ENCODE measurements around the gene RPL5.

RPL5 gene

DNA sequence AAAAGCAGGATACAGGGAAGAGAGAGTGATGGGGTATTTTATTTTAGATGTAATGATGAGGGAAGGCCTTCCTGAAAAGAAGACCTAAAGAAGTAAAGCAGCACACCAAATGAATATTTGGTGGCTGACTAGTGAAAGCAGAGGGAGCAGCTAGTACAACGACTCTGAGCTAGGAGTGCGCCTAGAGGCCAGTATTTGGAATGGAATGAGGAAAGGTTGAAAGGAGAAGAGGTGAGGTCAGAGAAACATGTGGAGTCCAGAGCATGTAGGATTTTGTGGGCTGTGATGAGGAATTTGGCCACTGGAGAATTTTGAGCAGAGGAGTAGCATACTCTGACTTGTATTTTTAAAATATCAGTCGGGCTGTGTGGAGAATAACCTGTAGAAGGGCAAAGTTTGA is 11.8 kb upstream of the RPL5 start:
- no peak for DNase-seq (ENCODE audit: low read depth)

GRCh38 chr1:92820551-92820950 is 11.3 kb upstream of the RPL5 start:
- DNase-seq (ENCODE audit: low read depth): no peak

DNA sequence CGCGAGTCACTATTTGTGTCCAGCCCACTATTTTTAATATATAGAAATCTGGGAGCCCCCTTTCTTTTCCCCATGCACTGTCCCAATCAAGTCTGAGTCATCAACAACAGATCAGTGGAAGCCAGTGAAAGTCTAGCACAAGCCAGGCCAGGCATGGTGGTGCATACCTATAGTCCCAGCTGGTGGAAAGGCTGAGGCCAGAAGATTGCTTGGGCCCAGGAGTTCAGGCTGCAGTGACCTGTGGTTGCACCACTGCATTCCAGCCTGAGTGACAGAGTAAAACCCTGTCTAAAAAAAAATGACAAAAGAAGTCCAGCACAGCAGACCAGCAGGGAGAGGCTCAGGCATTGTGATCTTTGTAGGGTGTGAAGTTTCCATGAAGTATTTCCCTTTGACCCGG is 9.0 kb upstream of the RPL5 start:
- no peak for DNase-seq (ENCODE audit: low read depth)

DNA sequence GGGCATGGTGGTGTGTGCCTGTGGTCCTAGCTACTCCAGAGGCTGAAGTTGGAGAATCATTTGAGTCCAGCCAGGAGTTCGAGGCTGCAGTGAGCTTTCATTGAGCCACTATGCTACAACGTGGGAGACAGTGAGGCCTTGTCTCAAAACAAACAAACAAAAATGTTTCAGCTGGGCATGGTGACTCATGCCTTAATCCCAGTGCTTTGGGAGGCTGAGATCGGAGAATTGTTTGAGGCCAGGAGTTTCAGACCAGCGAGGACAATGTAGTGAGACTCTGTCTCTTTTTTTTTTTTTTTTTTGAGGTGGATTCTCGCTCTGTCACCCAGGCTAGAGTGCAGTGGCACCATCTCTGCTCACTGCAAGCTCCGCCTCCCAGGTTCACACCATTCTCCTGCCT is 5.0 kb upstream of the RPL5 start:
- DNase-seq (ENCODE audit: low read depth): no peak

GRCh38 chr1:92831368-92831761 is 475 bp upstream of the RPL5 start:
- no peak for DNase-seq (ENCODE audit: low read depth)

DNA sequence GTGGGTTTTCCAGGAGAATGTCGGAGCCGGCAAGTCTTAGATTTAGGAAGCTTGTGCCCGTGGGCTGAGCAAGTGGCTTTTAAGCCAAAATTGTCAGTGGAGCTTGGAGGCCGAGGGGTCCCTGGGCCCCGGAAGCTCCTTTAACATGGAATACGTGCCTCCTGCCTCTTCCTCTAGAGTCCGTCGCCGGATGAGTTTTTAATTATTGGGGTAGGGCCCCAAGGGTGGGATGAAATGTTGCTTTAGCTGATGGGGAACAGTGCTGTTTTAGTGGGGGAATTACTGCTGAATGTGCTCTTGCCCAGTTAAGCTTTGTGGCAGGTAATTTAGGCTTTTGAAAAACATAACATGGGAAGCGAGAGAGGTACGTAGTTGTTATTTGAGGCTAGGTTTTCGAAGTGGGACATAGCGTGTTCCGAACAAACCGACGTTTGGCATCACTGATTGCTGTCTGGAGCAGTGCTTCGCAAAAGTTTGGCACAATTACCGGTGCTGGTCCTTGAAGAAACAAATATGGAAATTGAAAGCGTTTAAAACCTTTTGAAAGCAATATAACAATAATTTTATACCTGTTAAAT is 786 bp downstream of the RPL5 start:
- DNase-seq (ENCODE audit: low read depth): no peak

- DNase-seq (ENCODE audit: low read depth): no peak
These were observed 2.0 kb downstream of the RPL5 start for GRCh38 chr1:92833840-92834239.

GRCh38 chr1:92834617-92835016 is 2.8 kb downstream of the RPL5 start:
- no peak for DNase-seq (ENCODE audit: low read depth)

GRCh38 chr1:92837062-92837461 is 5.2 kb downstream of the RPL5 start:
- DNase-seq (ENCODE audit: low read depth): no peak

DNA sequence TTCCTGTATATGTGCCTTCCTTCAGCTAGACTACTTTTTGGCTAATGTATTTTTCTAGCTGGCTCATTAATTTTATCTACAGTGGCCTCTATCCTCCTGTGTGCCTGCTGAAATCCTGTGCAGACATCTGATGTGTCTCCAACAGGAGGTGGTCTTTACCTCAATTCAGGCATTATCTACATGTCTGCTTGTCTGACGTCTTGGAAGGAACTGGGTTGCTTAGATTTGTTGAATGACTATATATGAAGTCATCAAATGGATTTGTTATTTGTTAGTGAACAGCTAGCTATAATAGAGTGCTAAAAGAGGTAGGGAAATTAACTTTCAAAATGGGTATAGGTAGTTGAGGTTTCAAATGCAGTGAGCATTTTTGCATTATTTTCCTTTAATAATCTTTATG is 6.7 kb downstream of the RPL5 start:
- DNase-seq (ENCODE audit: low read depth): no peak

DNA sequence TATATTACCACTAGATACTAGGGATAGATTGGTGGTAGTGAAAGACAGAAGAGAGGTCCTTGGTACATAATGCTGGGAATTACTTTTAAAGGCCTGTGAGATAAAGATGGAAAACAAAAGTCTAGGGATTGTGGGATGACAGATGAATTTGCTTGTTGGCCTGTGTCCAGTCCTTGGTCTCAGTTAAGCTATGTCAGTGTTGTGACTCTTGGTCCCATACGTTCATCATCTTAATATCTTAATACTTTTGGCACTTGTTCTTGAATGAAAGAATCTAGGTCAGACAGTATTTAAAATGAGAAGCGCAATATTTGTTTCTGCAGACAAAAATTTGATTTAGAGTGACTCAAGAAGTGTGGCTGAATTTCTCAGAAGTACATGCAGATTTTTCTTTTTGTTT is 7.6 kb downstream of the RPL5 start:
- DNase-seq (ENCODE audit: low read depth): no peak

DNA sequence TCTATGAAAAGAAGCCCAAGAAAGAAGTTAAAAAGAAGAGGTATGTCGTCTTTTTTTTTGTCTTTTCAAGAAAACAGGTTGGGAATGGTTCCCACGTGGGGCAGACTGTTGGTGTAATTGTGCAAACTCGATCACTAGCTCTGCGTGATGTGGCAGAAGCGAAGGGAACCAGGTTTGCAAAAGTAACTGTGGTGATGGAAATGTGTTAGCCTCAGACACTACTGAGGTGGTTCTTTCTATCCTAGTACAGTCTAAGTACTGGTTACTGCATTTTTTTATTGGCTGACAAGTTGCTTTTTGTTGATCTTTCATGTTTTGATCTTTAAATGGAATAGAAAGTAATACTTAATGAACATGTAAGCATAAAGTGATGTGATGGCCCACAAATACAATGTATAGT is 8.8 kb downstream of the RPL5 start:
- no peak for DNase-seq (ENCODE audit: low read depth)

DNA sequence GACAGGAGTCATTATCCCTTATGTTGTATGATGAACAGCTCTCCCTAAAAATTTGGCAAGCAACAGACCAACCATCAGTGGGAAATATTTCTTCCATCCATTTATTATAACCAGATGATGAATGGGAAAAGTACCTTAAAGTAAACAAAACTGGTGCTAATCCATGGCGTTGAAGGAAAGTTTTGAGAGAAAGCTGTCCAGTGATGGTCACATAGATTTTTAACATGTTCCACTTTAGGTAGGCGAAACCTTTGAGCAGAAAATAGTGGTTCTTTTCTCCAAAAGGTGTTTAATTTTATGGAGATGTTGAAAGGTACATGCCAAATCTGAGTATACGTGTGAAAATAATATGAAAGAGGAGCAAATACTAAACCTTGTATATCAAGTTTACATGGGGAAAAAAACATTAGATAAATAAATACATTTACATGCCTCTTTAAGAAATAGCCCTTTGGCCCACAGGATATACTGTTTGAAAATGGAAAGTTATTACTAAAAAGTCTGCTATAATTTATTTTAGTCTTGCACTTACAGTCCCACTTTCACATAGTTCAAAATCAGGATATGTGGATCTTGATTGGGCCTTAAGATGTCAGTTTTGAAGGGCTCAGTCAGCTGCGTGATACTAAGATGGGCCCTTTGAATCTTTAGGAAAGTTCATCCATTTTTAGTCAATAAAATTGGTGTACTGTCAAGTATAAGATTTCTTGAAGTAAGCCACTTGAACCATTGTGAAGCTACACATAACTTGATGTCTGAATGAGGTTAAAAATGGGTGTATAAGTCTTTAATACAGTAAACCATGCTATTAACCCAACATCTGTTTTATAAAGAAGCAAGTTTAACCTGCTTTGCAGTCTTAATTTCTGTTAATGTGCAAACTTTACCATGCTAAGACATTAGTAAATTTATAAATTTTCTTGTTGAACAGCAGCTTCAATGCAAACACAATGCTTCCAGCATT is 10.5 kb downstream of the RPL5 start:
- no peak for DNase-seq (ENCODE audit: low read depth)

- DNase-seq (ENCODE audit: low read depth): no peak
These were observed 11.2 kb downstream of the RPL5 start for GRCh38 chr1:92843046-92843423.

- DNase-seq (ENCODE audit: low read depth): no peak
These were observed 11.9 kb downstream of the RPL5 start for GRCh38 chr1:92843429-92844352.

DNA sequence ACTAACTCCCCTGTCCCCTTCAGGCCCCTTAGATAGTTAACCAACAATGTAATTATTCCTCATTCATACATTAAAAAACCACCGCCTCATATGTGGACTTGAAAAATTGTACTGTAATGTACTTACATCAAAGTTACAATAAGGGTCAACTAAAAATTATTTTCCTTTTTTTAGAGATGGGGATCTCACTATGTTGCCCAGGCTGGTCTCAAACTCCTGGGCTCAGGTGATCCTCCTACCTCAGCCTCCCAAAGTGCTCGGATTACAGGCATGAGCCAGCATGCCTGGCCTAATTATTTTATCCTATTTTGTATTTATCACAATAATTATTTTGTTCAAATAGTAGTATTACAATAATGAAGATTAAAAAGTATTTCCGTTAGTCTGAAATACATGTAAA is 12.6 kb downstream of the RPL5 start:
- DNase-seq (ENCODE audit: low read depth): no peak

GRCh38 chr1:92845908-92846307 is 14.1 kb downstream of the RPL5 start:
- DNase-seq (ENCODE audit: low read depth): no peak

- DNase-seq (ENCODE audit: low read depth): no peak
These were observed 16.4 kb downstream of the RPL5 start for GRCh38 chr1:92848201-92848600.

GRCh38 chr1:92850019-92850418 is 18.2 kb downstream of the RPL5 start:
- DNase-seq (ENCODE audit: low read depth): no peak

- DNase-seq (ENCODE audit: low read depth): no peak
These were observed 19.9 kb downstream of the RPL5 start for GRCh38 chr1:92851729-92852128.

DNA sequence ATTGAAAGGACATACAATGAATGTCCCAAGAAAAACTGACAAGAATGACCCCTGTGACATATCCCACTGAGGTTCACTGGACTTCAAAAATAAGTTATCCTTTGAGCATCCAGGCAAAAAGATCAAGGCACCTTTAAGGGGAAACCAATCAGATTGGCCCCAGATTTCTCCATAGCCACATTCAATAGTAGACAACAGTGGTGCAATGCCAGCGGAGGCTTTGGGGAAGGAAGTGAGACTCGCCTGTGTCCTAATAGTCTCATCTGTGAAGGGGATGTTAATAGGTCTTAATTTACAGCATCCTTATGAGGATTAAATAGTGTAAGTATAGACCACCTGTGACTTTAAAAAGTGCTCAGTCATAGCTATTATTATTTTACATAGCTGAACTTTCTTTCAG is 21.5 kb downstream of the RPL5 start:
- no peak for DNase-seq (ENCODE audit: low read depth)

DNA sequence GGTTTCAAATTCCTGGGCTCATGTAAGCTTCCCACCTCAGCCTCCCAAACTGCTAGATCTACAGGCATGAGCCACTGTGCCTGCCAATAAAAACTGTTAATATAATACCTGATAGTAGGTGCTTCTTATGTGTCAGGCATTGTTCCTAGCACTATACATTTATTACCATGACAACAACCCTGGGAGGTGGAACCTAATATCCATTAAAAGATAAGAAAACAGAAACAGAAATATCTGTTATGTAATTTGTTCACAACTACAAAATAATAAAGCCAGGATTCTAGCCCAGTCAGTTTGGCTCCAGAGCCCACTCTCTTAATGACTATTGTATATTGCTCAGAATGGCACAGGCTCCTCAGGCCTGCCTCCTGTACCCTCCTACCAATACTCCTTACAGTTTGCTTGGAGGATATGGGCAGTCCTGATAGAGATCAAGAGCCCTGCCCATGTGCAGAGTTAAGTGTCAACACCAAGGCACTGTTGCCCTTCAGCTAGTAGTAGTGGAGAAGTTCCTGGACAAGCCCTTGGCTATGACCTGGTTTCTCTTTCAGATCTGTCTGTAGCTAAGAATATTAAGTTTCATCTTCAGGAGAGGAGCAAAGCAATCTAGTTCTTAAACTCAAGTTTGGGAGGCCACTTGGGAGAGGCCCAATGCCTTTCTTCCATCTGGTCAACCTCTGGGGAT is 22.4 kb downstream of the RPL5 start:
- no peak for DNase-seq (ENCODE audit: low read depth)
